Caki2 (cell line): ENCODE data around the gene RAD51D. TPM values are rescaled to one million over a fixed set of nuclear protein-coding genes. Genes with fewer than 3 reads are reported as not detected.
"Not testable (repeated sequence)": the region's sequence is repeated elsewhere in the genome, so short reads cannot be mapped to it uniquely, and the experiment has no call there.

Experiments
- DNase-seq: peaks from one replicate; pipeline ENCODE4 v3.0.0-alpha.2; 2015; ENCODE audit warnings: low read depth
- in situ Hi-C: cut with HindIII; loops from 2 replicates; pipeline ENCODE4 v1.10.0; 2016; ENCODE audit warnings: low sequenced_read_pairs, low pct_unique_long_range_greater_than_20kb, mixed read lengths
- total RNA-seq: library from RNA; depleted of rRNA; stranded (reverse); fragments of >200 nt; shearing (Covaris generic); gene quantifications from 2 replicates; pipeline ENCODE4 v1.2.3, GENCODE V29; 2014; ENCODE audit warnings: low replicate concordance; rRNA removed

Gene RAD51D
- 3.6 and 23.7 TPM in 2 replicates for total RNA-seq

GRCh38 chr17:35119370-35120165, at the start of gene RAD51D:
RAD51D (minus strand) TSS chr17:35119860; CDS start chr17:35119613, 247 bp downstream.
- peak; percentile 92 for DNase-seq
- in situ Hi-C loops = no loop called here

DNA sequence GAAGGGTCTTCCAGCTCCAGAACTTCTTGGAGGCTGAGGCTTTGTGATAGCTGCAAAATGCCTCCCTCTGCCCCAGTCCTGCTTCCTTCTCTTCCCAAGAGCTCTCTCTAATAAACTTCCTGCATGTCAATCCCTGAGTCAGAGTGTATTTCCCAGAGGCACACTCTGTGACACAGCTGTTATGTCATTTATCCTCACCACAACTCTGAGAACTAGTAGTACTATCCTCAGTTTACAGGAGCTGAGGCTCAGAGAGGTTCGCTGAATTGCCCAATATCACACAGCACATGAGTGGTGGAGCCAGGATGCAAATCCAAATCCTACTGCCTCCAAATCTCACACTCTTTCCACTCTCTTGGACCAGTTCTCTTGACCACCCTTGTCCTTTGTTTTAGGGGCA, 48.0 kb upstream of the RAD51D start:
- DNase-seq = no peak

GRCh38 chr17:35167046-35167445, 47.4 kb upstream of the RAD51D start:
- in situ Hi-C loops = no loop called here
- DNase-seq = no peak

More for the DNA sequence above, 48.0 kb upstream of the RAD51D start:
- in situ Hi-C loops = no loop called here

DNA sequence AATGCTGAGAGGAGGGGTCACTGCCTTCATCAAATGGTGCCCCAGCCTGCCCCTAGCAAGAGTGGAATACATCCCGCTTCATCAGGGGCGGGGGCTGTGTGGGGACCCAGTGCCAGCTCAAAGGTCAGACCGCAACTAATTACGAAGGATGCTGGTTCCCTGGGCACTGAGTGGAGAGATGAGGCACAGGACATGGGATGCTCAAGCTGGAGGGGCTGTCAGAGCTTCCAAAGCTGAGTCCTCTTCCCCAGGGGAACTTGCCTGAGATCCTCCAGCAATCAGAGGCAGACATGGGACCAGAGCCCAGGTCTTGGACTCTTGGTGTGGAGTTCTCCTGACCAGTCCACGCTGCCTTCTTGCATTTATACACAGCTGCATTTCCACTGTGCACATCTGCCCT, 46.9 kb upstream of the RAD51D start:
- in situ Hi-C loops = no loop called here
- no peak for DNase-seq

DNA sequence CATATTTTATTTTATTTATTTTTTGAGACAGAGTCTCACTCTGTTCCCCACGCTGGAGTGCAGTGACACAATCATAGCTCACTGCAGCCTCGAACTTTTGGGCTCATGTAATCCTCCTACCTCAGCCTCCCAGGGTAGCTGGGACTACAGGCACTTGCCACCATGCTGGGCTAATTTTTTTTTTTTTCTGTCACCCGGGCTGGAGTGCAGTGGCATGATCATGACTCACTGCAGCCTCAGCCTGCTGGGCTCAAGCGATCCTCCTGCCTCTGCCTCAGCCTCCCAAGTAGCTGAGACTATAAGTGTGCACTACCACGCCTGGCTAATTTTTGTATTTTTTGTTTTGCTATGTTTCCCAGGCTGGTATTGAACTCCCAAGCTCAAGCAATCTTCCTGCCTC, 45.1 kb upstream of the RAD51D start:
- in situ Hi-C loops = no loop called here
- DNase-seq = no peak

DNA sequence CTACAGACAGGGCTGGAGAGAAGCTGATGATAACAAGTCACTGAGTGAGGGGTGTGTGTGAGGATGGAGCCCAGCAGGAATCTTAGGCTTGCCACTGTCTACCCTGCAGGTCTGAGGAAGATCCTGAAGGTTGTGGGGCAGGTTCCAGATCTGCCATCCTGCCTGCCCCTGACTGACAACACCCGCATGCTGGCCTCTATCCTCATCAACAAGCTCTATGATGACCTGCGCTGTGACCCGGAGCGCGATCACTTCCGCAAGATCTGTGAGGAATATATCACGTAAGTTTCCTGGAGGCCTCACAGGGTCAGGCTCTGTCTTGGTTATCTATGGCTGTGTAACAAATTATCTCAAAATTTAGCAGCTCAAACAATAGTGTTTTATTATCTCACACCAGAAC, 44.2 kb upstream of the RAD51D start:
- in situ Hi-C loops = no loop called here

GRCh38 chr17:35162755-35163154, 43.1 kb upstream of the RAD51D start:
- DNase-seq = no peak
- in situ Hi-C loops = no loop called here

More for the DNA sequence above, 44.2 kb upstream of the RAD51D start:
- no peak for DNase-seq

GRCh38 chr17:35161281-35161761, 41.7 kb upstream of the RAD51D start:
- in situ Hi-C loops = no loop called here
- DNase-seq = no peak

DNA sequence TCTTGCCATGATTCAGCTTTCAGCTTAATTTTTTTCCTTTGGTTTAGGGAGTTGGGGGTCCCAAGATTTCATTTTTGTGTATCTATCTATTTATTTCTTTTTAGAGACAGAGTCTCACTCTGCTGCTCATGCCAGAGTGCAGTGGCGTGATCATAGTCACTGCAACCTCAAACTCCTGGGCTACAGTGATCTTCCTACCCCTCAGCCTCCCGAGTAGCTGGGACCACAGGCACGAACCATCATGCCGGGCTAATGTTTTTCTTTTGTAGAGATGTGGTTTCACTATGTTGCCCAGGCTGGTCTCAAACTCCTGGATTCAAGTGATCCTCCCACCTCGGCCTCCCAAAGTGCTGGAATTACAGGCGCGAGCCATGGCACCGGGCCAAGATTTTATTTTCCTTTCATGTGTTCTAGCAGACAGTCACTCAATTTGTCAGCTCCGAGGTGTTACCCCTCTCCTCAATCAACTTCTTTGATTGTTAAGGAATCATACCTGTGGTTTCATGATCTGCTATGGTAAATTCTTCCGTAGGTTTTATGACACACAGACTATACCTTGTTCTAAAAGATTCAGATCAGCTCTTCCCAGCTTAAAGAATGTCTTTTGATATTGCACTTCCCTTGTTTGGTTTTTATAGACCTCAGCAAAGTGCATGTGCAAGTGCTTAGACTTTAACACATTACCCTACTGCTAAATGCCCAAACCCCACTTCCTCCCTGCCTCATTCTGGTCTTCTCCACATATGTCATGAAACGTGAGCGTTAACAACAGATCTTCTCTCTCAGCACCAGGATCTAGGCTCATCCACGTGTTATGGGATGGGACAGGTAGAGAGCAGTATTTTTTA, 40.9 kb upstream of the RAD51D start:
- DNase-seq = no peak
- in situ Hi-C loops = no loop called here

DNA sequence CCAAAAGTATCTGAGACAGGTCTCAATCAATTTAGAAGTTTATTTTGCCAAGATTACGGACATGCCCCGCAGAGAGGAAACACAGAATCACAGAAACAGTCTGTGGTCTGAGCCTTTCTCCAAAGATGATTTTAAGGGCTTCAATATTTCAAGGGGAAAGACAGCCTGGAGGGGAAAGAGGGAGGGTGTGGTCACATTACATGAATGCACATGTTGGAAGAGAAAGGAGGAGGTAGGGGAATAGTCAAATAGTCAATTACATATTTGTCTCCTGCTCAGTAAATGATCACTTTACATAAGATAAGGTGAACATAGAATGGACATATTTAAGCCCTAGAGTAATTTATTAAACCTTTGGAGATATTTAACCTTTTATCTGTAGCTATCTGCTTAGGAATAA, 40.3 kb upstream of the RAD51D start:
- in situ Hi-C loops = no loop called here
- DNase-seq = no peak

DNA sequence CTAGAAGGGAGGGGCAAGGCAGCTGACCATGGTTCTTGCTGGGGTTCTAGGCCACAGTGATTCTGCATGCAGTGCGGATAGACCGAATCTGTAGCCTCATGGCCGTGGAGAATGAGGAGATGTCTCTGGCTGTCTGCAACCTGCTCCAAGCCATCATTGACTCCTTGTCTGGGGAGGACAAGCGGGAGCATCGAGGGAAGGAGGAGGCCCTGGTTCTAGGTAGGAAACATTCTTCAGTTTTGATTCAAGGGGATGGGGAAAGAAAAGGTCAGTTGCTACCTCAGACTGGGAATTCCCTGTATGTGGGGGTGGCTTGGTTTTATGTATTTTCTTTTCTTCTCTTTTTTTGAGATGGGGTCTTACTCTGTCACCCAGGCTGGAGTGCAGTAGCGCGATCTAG, 35.6 kb upstream of the RAD51D start:
- in situ Hi-C loops = no loop called here
- DNase-seq = no peak

DNA sequence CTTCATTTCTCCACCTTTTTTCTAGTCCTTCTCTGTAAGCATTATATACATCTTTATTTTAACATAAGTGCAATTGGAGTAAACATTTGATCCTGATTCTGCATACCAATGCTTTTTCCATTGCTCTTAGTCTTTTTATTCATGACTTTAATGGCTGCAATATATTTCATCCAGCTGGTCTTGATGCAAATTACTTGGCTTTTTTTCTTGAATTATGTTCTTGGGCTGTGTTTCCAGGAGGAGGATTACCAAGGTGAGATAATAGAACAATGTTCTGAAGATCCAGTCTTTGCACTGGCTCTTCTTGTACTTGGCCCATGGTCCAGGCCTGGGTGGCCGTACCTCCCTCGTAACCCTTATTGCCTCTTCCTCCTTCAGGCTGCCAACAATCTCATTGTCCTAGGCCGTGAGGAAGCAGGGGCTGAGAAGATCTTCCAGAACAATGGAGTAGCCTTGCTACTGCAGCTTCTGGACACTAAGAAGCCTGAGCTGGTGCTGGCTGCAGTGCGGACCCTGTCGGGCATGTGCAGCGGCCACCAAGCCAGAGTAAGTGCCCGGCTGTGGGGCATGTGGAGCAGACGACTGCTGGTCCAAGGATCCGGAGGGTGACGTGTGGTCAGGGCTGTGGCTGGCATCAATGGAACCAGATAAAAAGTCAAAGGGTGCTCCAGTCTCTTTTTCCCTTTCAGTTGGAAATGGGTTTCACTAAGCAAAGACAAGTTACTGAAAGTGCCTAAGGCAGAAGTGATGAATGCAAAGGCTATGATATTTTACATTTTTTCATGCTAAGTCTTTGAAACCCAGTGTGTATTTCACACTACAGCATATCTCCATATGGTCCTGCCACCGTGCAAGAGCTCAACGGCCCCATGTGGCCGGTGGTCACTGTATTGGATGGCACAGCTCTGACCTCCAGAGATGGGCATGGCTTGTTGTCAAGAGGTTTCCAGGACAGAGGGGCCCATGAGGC, 34.8 kb upstream of the RAD51D start:
- no peak for DNase-seq
- in situ Hi-C loops = no loop called here

DNA sequence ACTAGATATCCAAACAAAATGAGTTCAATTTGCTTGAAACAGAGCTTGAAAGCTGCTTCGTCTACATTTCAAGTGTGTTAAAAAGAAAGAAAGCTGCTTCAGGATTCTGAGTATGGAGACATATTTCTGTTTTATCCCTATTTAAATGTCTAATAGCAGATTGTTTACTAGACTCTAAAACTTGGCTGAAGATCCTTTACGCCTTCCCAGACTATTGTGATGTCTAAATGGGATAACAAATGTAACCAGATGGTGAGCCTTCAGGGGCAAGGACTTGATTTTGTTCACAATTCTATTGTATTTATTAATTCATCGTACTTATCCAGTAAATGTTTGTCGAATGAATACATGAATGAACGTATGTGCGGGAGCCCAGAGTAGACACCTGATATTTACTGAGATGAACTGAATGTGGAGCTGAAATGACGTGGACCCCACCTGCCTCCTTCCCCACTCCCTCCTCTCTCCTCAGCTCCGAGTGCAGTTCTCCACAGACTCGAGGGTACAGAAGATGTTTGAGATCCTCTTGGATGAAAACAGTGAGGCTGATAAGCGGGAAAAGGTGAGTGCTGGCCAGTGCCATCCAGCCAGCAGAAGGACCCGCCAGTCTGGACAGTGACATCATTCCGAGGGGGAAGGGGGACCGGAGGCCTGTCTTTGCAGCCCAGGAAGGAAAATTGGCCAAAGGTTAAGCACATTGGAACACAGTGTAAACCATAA, 32.9 kb upstream of the RAD51D start:
- no peak for DNase-seq
- in situ Hi-C loops = no loop called here

- DNase-seq, in situ Hi-C loops: not testable (repeated sequence)
These were observed 31.4 kb upstream of the RAD51D start for GRCh38 chr17:35151080-35151479.

DNA sequence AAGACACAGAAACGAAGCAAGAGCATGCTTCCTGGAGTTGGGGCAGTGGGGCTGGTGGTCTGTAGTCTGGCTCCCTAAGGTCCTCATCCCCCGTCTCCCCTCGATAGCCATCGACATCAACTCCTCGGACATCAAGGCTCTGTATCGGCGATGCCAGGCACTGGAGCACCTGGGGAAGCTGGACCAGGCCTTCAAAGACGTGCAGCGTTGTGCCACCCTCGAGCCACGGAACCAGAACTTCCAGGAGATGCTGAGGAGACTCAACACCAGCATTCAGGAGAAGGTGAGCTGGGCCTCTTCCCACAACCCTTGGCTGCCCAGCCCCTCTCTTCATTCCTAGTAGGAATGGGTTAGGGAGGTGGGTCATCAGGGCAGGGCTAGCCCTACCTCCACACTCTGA, 30.3 kb upstream of the RAD51D start:
- in situ Hi-C loops = no loop called here
- no peak for DNase-seq

- no peak for DNase-seq
- in situ Hi-C loops = no loop called here
These were observed 28.5 kb upstream of the RAD51D start for GRCh38 chr17:35148144-35148543.

- DNase-seq = no peak
- in situ Hi-C loops = no loop called here
These were observed 27.8 kb upstream of the RAD51D start, which contains the start of gene UNC45B for GRCh38 chr17:35147375-35147905. UNC45B (plus strand) TSS chr17:35147817; CDS start chr17:35148264, 447 bp downstream.
